GM21786 (cell line): Measurements from ENCODE around the gene ANTKMT.

Source experiments
- ATAC-seq: cut with Tn5 transposase; IDR thresholded peaks from one replicate; pipeline ENCODE4 v1.9.1; 2021; ENCODE audit not compliant: unreplicated experiment

The ANTKMT gene

GRCh38 chr16:695355-696089 is 25.4 kb upstream of the ANTKMT start:
- ATAC-seq: no peak

GRCh38 chr16:698911-699671 is 21.9 kb upstream of the ANTKMT start:
- ATAC-seq: no peak

GRCh38 chr16:700684-701584 is 20.0 kb upstream of the ANTKMT start:
- ATAC-seq: no peak

GRCh38 chr16:702341-702740 is 18.6 kb upstream of the ANTKMT start:
- ATAC-seq: no peak

GRCh38 chr16:703406-703805 is 17.5 kb upstream of the ANTKMT start:
- ATAC-seq: no peak

- ATAC-seq: no peak
Measured at GRCh38 chr16:704047-704446, 16.9 kb upstream of the ANTKMT start.

GRCh38 chr16:704552-705380 is 16.2 kb upstream of the ANTKMT start:
- no peak for ATAC-seq

- no peak for ATAC-seq
Measured at GRCh38 chr16:705431-706188, 15.3 kb upstream of the ANTKMT start, which contains the start of gene FBXL16. Gene FBXL16, minus strand, starts transcription at chr16:705801. Its CDS starts 8,396 bp downstream, at chr16:697405.

- ATAC-seq: no peak
Measured at GRCh38 chr16:706189-707061, 14.5 kb upstream of the ANTKMT start.

GRCh38 chr16:707062-707538 is 13.8 kb upstream of the ANTKMT start:
- no peak for ATAC-seq

- no peak for ATAC-seq
Measured at GRCh38 chr16:708019-708418, 12.9 kb upstream of the ANTKMT start.

GRCh38 chr16:708959-709358 is 12.0 kb upstream of the ANTKMT start:
- ATAC-seq: no peak

- ATAC-seq: no peak
Measured at GRCh38 chr16:709566-710499, 11.1 kb upstream of the ANTKMT start.

GRCh38 chr16:710500-711075 is 10.4 kb upstream of the ANTKMT start:
- no peak for ATAC-seq

- ATAC-seq: no peak
Measured at GRCh38 chr16:711084-711483, 9.9 kb upstream of the ANTKMT start.

GRCh38 chr16:711548-712320 is 9.2 kb upstream of the ANTKMT start:
- no peak for ATAC-seq
